NOMO-1 treated with DMSO at 0.1 percent for 48 hours (cell line): ENCODE data around the gene CCDC201.
"Not testable (repeated sequence)": the region's sequence is repeated elsewhere in the genome, so short reads cannot be mapped to it uniquely, and the experiment has no call there.

Experiments
- DNase-seq: peaks from one replicate; lab custom pipeline; 2025; ENCODE audit not compliant: unreplicated experiment; lab: John Stamatoyannopoulos, UW

The CCDC201 gene

GRCh38 chr7:45878457-45879144, 5.7 kb upstream of the CCDC201 start:
- DNase-seq: no peak

- DNase-seq: no peak
Measured at GRCh38 chr7:45876519-45876918, 3.6 kb upstream of the CCDC201 start.

- DNase-seq: no peak
Measured at GRCh38 chr7:45874408-45875131, 1.7 kb upstream of the CCDC201 start.

- no peak for DNase-seq
Measured at GRCh38 chr7:45873355-45873754, 473 bp upstream of the CCDC201 start.

GRCh38 chr7:45872116-45873034, 507 bp downstream of the CCDC201 start:
- DNase-seq: no peak

GRCh38 chr7:45869426-45869825, 3.5 kb downstream of the CCDC201 start:
- no peak for DNase-seq

GRCh38 chr7:45867471-45867870, 5.4 kb downstream of the CCDC201 start:
- DNase-seq: no peak

GRCh38 chr7:45865594-45866410, 7.1 kb downstream of the CCDC201 start:
- no peak for DNase-seq

GRCh38 chr7:45863715-45864114, 9.2 kb downstream of the CCDC201 start:
- DNase-seq: no peak

- not testable (repeated sequence) for DNase-seq
Measured at GRCh38 chr7:45856888-45857287, 16.0 kb downstream of the CCDC201 start.

- DNase-seq: not testable (repeated sequence)
Measured at GRCh38 chr7:45855680-45856079, 17.2 kb downstream of the CCDC201 start.

GRCh38 chr7:45853491-45853890, 19.4 kb downstream of the CCDC201 start:
- not testable (repeated sequence) for DNase-seq

GRCh38 chr7:45852984-45853383, 19.9 kb downstream of the CCDC201 start:
- DNase-seq: not testable (repeated sequence)

- DNase-seq: not testable (repeated sequence)
Measured at GRCh38 chr7:45848734-45849133, 24.1 kb downstream of the CCDC201 start.

GRCh38 chr7:45846536-45846935, 26.3 kb downstream of the CCDC201 start:
- not testable (repeated sequence) for DNase-seq

GRCh38 chr7:45841926-45842717, 30.8 kb downstream of the CCDC201 start:
- DNase-seq: not testable (repeated sequence)

GRCh38 chr7:45838852-45839251, 34.0 kb downstream of the CCDC201 start:
- not testable (repeated sequence) for DNase-seq

- DNase-seq: not testable (repeated sequence)
Measured at GRCh38 chr7:45832433-45833177, 40.3 kb downstream of the CCDC201 start.

- DNase-seq: not testable (repeated sequence)
Measured at GRCh38 chr7:45829846-45830245, 43.0 kb downstream of the CCDC201 start.
